Breast epithelium (tissue), 3 donors: ENCODE measurements around the gene CHST8.
"Not testable (repeated sequence)": the region's sequence is repeated elsewhere in the genome, so short reads cannot be mapped to it uniquely, and the experiment has no call there.

Experiments
- CTCF ChIP-seq, 3 donors: fragments of 450-650 bp; IDR thresholded peaks; one replicate each; pipeline ENCODE4 v1.5.1; 2016 to 2017; ENCODE audit warnings: antibody characterized with exemption in 3 of 3, mild to moderate bottlenecking in 3 of 3, moderate library complexity in 3 of 3
- POLR2A ChIP-seq: fragments of 450-650 bp; IDR thresholded peaks from one replicate; pipeline ENCODE4 v1.6.1; 2016; ENCODE audit warnings: antibody characterized with exemption, mild to moderate bottlenecking, moderate library complexity
- POLR2AphosphoS5 ChIP-seq, 3 donors: sonication (generic); formaldehyde crosslinking; IDR thresholded peaks; one replicate each; pipeline ENCODE4 v1.6.1; 2017; ENCODE audit warnings: antibody characterized with exemption in 3 of 3

- TF ChIP-seq CTCF (IDR thresholded peaks at IDR 0.05); POLR2A; POLR2AphosphoS5 (IDR thresholded peaks at IDR 0.05): not testable (repeated sequence)
Observed at GRCh38 chr19:33663316-33663715, 41.6 kb downstream of the CHST8 start.
